Activated CD8-positive, alpha-beta memory T cell treated with anti-CD3 and anti-CD28 coated beads for 36 hours (primary cell): ENCODE measurements around the gene MACIR. TPM values are rescaled to one million over a fixed set of nuclear protein-coding genes. Genes with fewer than 3 reads are reported as not detected.

Experiments
- total RNA-seq, 2 experiments: library from RNA; stranded (reverse); gene quantifications; one replicate each; pipeline ENCODE4 v1.2.3, GENCODE V29; 2021

Gene MACIR
- total RNA-seq, 2 experiments from 2014 or later: 9.7 to 10.2 TPM

Other genes with a start within 250 kb of the MACIR start
- gene GIN1, start 138.6 kb upstream of the MACIR start, total RNA-seq: 1 to 10 TPM; 8.2 to 8.9 TPM
- 10 to 100 TPM; 65.9 to 72.4 TPM for gene PPIP5K2, start 138.5 kb upstream of the MACIR start, total RNA-seq